K562 (cell line): ENCODE results near the gene DIS3L. TPM values are rescaled to one million over a fixed set of nuclear protein-coding genes. Genes with fewer than 3 reads are reported as not detected.

Source experiments
- ATAC-seq: fragments of 200-7000 bp; cut with Tn5 transposase; 3 replicates; pipeline ENCODE4 v1.9.1; 2020; ENCODE audit warnings: moderate library complexity
- BruUV-seq: library from RNA; stranded (reverse); fragments of 400-500 nt; replicated peaks from 2 replicates; lab custom pipeline; 2021; lab: Mats Ljungman, UMichigan
- CTCF ChIA-PET: fragments of 300-600 bp; formaldehyde crosslinking; extraction: SDS; loops from one replicate; lab custom pipeline; 2021; ENCODE audit warnings: low intra/inter-chr PET ratio; lab: Yijun Ruan, JAX
- POLR2A ChIA-PET: fragments of 300-600, 350-650 bp; sonication (Branson Sonifier 250); formaldehyde crosslinking; extraction: SDS; loops from one replicate; lab custom pipeline; 2021; ENCODE audit warnings: antibody characterized with exemption, inconsistent platforms; lab: Yijun Ruan, JAX
- DNase-seq, 4 experiments: peaks; one replicate each; pipeline versions ENCODE4 v3.0.0 to v3.0.0-alpha.2; 2011 to 2018; ENCODE audit warnings: low spot score in 3 of 4, mixed read lengths in 3 of 4; ENCODE audit errors: extremely low read depth in 1 of 4
- FAIRE-seq: peaks from 2 replicates; lab custom pipeline; 2011; peaks lifted over from hg19 to GRCh38; lab: Jason Lieb, UNC
- H2AFZ ChIP-seq: 2 replicates; pipeline ENCODE4 v1.6.0; 2011; ENCODE audit warnings: low read depth, low read length, control low read depth, inconsistent platforms
- H3K27ac ChIP-seq: fragments of 200-600 bp; 3 replicates; pipeline ENCODE4 v1.8.0; 2011; ENCODE audit warnings: low read depth, mild to moderate bottlenecking, control low read depth, inconsistent platforms, low read length, moderate library complexity, mixed read lengths; ENCODE audit errors: extremely low read depth
- H3K27me3 ChIP-seq, 2 experiments: fragments of 300-600 bp in 1 of 2; 2 replicates in 1 of 2; 3 replicates in 1 of 2; pipeline versions ENCODE4 v1.6.0 to v1.8.0; 2011; ENCODE audit warnings: inconsistent platforms in 2 of 2, low read length in 2 of 2, mild to moderate bottlenecking in 1 of 2, mixed read lengths in 1 of 2, moderate library complexity in 1 of 2; ENCODE audit not compliant: control insufficient read depth in 2 of 2, insufficient read depth in 2 of 2
- H3K36me3 ChIP-seq: fragments of 300-600 bp; 3 replicates; pipeline ENCODE4 v1.8.0; 2011; ENCODE audit warnings: mild to moderate bottlenecking, low read length, inconsistent platforms; ENCODE audit not compliant: control insufficient read depth, insufficient read depth
- H3K4me1 ChIP-seq, 2 experiments: fragments of 200-600 bp in 1 of 2; replicated peaks in 1 of 2; 2 replicates in 1 of 2; 3 replicates in 1 of 2; pipeline versions ENCODE4 v1.5.1 to v1.8.0; 2011; ENCODE audit warnings: inconsistent platforms in 2 of 2, low read length in 2 of 2, mild to moderate bottlenecking in 1 of 2, mixed read lengths in 1 of 2, moderate library complexity in 1 of 2; ENCODE audit not compliant: control insufficient read depth in 2 of 2, insufficient read depth in 2 of 2
- H3K4me2 ChIP-seq: 2 replicates; pipeline ENCODE4 v1.6.1; 2011; ENCODE audit warnings: low read length, control low read depth, inconsistent platforms, mixed read lengths; ENCODE audit not compliant: insufficient read depth
- H3K4me3 ChIP-seq: fragments of 200-600 bp; sonication (generic), shearing (Covaris generic); 2 replicates; pipeline ENCODE4 v1.5.1; 2016; ENCODE audit warnings: control low read depth, inconsistent platforms
- H3K79me2 ChIP-seq: fragments of 200-600 bp; 3 replicates; pipeline ENCODE4 v1.8.0; 2011; ENCODE audit warnings: low read length, inconsistent platforms; ENCODE audit not compliant: control insufficient read depth, insufficient read depth
- H3K9ac ChIP-seq, 2 experiments: 2 replicates each; pipeline versions ENCODE4 v1.6.0 to v1.6.1; 2011; ENCODE audit warnings: low read depth in 2 of 2, low read length in 2 of 2, control low read depth in 1 of 2, inconsistent platforms in 1 of 2, mild to moderate bottlenecking in 1 of 2, mixed read lengths in 1 of 2; ENCODE audit not compliant: insufficient read depth in 1 of 2
- H3K9me1 ChIP-seq: one replicate; pipeline ENCODE4 v1.6.0; 2011; ENCODE audit warnings: inconsistent platforms, mild to moderate bottlenecking, low read length, moderate library complexity; ENCODE audit not compliant: control insufficient read depth, insufficient read depth
- H3K9me3 ChIP-seq: replicated peaks from 2 replicates; pipeline ENCODE4 v1.5.1; 2011; ENCODE audit warnings: low read depth, low read length, inconsistent platforms; ENCODE audit not compliant: control insufficient read depth, insufficient read depth
- H4K20me1 ChIP-seq: replicated peaks from 2 replicates; pipeline ENCODE4 v1.6.1; 2011; ENCODE audit warnings: low read length, inconsistent platforms, mixed read lengths; ENCODE audit not compliant: control insufficient read depth, insufficient read depth
- DDX20 ChIP-seq: fragments of 450-650 bp; IDR thresholded peaks from 2 replicates; pipeline ENCODE4 v1.6.1; 2016; ENCODE audit warnings: missing genetic modification characterization, low read depth, mild to moderate bottlenecking, missing compliant biosample characterization, moderate library complexity
- E2F3 ChIP-seq: fragments of 250-450 bp; sonication (Bioruptor Pico); IDR thresholded peaks from 2 replicates; pipeline ENCODE4 v1.4.0; 2020; ENCODE audit warnings: mild to moderate bottlenecking
- GTF2F1 ChIP-seq: IDR thresholded peaks from 2 replicates; pipeline ENCODE4 v1.6.1; 2011; ENCODE audit warnings: low read depth, low read length, improper control_type of control experiment
- HNRNPK ChIP-seq: fragments of 200-400 bp; formaldehyde crosslinking; IDR thresholded peaks from one replicate; pipeline ENCODE4 v1.6.1; 2018; ENCODE audit warnings: mild to moderate bottlenecking, low read depth, low read length; ENCODE audit not compliant: poor library complexity, severe bottlenecking
- MAX ChIP-seq: sonication (generic); formaldehyde crosslinking; IDR thresholded peaks from 2 replicates; pipeline ENCODE4 v1.9.0; 2022; ENCODE audit warnings: mild to moderate bottlenecking, missing genetic modification reagents
- NCOA4 ChIP-seq: fragments of 450-650 bp; IDR thresholded peaks from 2 replicates; pipeline ENCODE4 v1.6.1; 2018; ENCODE audit warnings: mild to moderate bottlenecking; ENCODE audit not compliant: partially characterized antibody
- PKNOX1 ChIP-seq: fragments of 450-650 bp; IDR thresholded peaks from 2 replicates; pipeline ENCODE4 v1.6.1; 2016
- RBM22 ChIP-seq: fragments of 200-400 bp; formaldehyde crosslinking; IDR thresholded peaks from 2 replicates; pipeline ENCODE4 v1.6.1; 2018; ENCODE audit warnings: low read length, low read depth; ENCODE audit not compliant: poor library complexity, severe bottlenecking
- RBM25 ChIP-seq: fragments of 200-400 bp; formaldehyde crosslinking; IDR thresholded peaks from 2 replicates; pipeline ENCODE4 v1.6.1; 2018; ENCODE audit warnings: low read length, low read depth, moderate library complexity; ENCODE audit not compliant: severe bottlenecking
- SOX6 ChIP-seq: fragments of 450-650 bp; IDR thresholded peaks from 2 replicates; pipeline ENCODE4 v1.6.1; 2014; ENCODE audit warnings: mild to moderate bottlenecking
- ZC3H11A ChIP-seq: IDR thresholded peaks from 2 replicates; pipeline ENCODE4 v1.6.1; 2012; ENCODE audit warnings: low read depth, low read length, improper control_type of control experiment
- ZFP36 ChIP-seq: fragments of 150-350 bp; IDR thresholded peaks from 2 replicates; pipeline ENCODE4 v1.6.1; 2018; ENCODE audit warnings: low read length, low read depth; ENCODE audit not compliant: partially characterized antibody
- ZNF224 ChIP-seq: sonication (generic); formaldehyde crosslinking; IDR thresholded peaks from 2 replicates; pipeline ENCODE4 v1.8.0; 2022; ENCODE audit warnings: mild to moderate bottlenecking, missing genetic modification reagents
- WGBS: fragments of 100-300 bp; shearing (Covaris generic); methylation state at CpG from one replicate; pipeline ENCODE4 v1.1.6; 2016; ENCODE audit warnings: low coverage, mixed read lengths; ENCODE audit not compliant: insufficient coverage; ENCODE audit errors: missing lambda C conversion rate; 5-methylcytosine and 5-hydroxymethylcytosine counted together
- in situ Hi-C: fragments of 300-500 bp; cut with MboI; formaldehyde crosslinking; loops from 4 replicates; pipeline ENCODE4 v1.15.0; 2018; ENCODE audit warnings: inconsistent platforms, mixed read lengths
- intact Hi-C: fragments of 100-400 bp; cut with micrococcal nuclease; formaldehyde crosslinking; loops from 2 replicates; pipeline ENCODE4 v1.14.2; 2022
- polyA plus RNA-seq, 8 experiments: library from polyadenylated mRNA; depleted of rRNA in 4 of 8; stranded (reverse) in 5 of 8; unstranded in 3 of 8; fragments of >200 nt; fragmentation: Nextera tagmentation in 2 of 8; fragmentation: Illumina TruSeq in 1 of 8; extraction: Ambion mirVana in 2 of 8; extraction: Trizol in 1 of 8; gene quantifications; 2 replicates each; pipeline versions ENCODE4 v1.2.1 to v1.2.3, GENCODE V29; 2011 to 2014; ENCODE audit warnings: inconsistent platforms in 1 of 8, missing spikeins in 1 of 8
- total RNA-seq, 7 experiments: library from RNA; depleted of rRNA in 6 of 7; stranded (reverse); fragments of >200 nt in 6 of 7; fragmentation: Illumina TruSeq in 2 of 7; extraction: Trizol in 2 of 7; gene quantifications; 2 replicates each; pipeline versions ENCODE4 v1.2.1 to v1.2.3, GENCODE V29; 2011 to 2021; ENCODE audit warnings: low replicate concordance in 1 of 7

The DIS3L gene
- total and polyA plus RNA-seq, 9 of the 15 experiments (the other 6 are each of a cell fraction or from before 2014, with no cell fraction given), result 5.9 to 34.6 (median 16.9) TPM

- intact Hi-C loops, result no loop called here
- no peak for ATAC-seq
- CTCF ChIA-PET, result no interaction called here
Measured at GRCh38 chr15:66246937-66247336, 46.4 kb upstream of the DIS3L start.

More at GRCh38 chr15:66246937-66247336, 46.4 kb upstream of the DIS3L start:
- no TSS peak for BruUV-seq
- no peaks in the 10 kb centered on the region for H3K36me3 ChIP-seq
- H2AFZ ChIP-seq, result no peak overlapping the region
- TF ChIP-seq DDX20 (tag) (no peak), RBM25 (peak; percentile 51), ZFP36 (peak; percentile 84), GTF2F1 (no peak), SOX6 (no peak), E2F3 (no peak), NCOA4 (no peak), HNRNPK (no peak), PKNOX1 (no peak), ZNF224 (CRISPR knock-in tag) (no peak), MAX (no peak), ZC3H11A (no peak), RBM22 (no peak)
- TF ChIP-seq, all 486 proteins: peak for 2
- in situ Hi-C loops, result no loop called here
- Histone ChIP-seq H3K79me2 (no peaks in the 10 kb centered on the region), H3K9me3 (no peaks in the 10 kb centered on the region), H3K9ac (no peak overlapping the region), H3K27me3 (peaks cover 30 to 54% of the 10 kb centered on the region in 2 experiments), H3K4me1 (no peaks in the 10 kb centered on the region), H3K4me3 (no peak overlapping the region), H4K20me1 (0 out of 2 replicates have a peak, but pooled peaks cover 4% of the 10 kb centered on the region), H3K4me2 (no peak overlapping the region), H3K27ac (no peak overlapping the region), H3K9me1 (no peaks in the 10 kb centered on the region)
- WGBS, result 0% methylated on average over 1 of the region's 1 CpG
- POLR2A ChIA-PET, result interaction anchor here (0.6 to 0.8 kb wide), 2 partner anchors 32 to 48 kb away, joined by 3 read pairs; no protein-coding TSS in a partner anchor
- FAIRE-seq, result no peak
- no peak for DNase-seq
